Forelimb muscle (tissue), 1 donor: ENCODE data around the gene TSPAN32. TPM values are rescaled to one million over a fixed set of nuclear protein-coding genes. Genes with fewer than 3 reads are reported as not detected.

ENCODE experiments used
- DNase-seq: peaks from one replicate; pipeline ENCODE4 v3.0.0-alpha.2; 2013; ENCODE audit warnings: low read depth
- polyA plus RNA-seq: library from polyadenylated mRNA; unstranded; fragments of 120-200 nt; gene quantifications from one replicate; pipeline ENCODE4 v1.2.1, GENCODE V29; 2013; ENCODE audit not compliant: insufficient read length

Gene TSPAN32, protein sequence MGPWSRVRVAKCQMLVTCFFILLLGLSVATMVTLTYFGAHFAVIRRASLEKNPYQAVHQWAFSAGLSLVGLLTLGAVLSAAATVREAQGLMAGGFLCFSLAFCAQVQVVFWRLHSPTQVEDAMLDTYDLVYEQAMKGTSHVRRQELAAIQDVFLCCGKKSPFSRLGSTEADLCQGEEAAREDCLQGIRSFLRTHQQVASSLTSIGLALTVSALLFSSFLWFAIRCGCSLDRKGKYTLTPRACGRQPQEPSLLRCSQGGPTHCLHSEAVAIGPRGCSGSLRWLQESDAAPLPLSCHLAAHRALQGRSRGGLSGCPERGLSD
- polyA plus RNA-seq: 3.0 TPM

- no peak for DNase-seq
Observed at GRCh38 chr11:2301631-2302305, at the start of gene TSPAN32, which contains the start of gene C11orf21. Gene TSPAN32 (plus strand): TSS chr11:2302013. CDS start chr11:2302150, 137 bp downstream. Gene C11orf21 (minus strand): TSS chr11:2301918. CDS start chr11:2301808, 110 bp downstream.

DNA sequence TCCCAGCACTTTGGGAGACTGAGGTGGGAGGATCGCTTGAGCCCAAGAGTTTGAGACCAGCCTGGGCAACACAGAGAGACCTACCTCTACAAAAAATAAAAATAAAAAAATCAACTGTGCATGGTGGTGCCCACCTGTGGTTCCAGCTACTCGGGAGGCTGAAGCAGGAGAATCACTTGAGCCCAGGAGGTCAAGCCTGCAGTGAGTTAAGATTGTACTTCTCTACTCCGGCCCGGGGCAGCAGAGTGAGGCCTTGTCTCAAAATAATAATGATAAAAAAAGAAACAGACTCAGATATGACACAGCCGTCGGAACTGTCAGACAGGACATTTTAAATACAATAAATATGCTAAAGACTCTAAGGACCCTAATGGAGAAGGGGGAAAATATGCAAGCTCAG lies 49.8 kb upstream of the TSPAN32 start:
- DNase-seq: no peak

GRCh38 chr11:2256293-2256913 lies 45.4 kb upstream of the TSPAN32 start:
- no peak for DNase-seq

DNA sequence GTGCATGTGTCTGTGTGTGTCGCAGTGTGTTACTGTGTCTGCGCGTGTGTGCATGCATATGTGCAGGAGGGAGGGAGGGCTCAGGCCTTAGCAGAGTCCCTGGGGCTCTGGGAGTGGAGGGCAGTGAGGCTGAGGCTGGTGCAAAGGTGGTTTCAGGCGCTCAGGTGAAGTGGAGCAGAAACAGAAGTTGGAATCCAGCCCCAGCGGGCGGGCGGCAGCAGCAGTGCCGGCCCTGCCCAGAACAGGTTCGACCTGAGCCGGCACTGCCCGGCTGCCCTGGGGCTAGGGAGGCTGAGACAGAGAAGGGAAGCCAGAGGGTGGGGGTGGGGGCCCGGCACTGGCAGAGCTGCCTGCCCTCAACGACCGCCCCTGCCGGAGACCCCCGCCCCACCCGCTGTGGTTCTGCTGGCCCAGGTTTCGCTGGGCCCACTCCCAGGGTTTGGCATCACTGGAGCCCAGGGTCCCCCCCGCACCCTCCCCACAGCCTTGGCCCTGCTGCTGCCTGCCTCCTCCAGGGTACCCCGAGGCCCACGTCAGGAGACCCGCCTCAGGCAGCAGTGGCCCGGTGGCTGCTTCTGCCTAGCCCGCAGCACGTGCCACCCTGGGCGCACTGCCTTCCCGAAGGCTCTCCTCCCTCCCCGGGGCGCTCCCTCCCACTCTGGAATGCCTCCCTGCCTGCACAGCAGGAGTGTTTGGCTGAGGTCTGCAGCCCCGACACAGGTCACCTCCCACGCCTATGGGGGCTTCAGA lies 44.7 kb upstream of the TSPAN32 start:
- no peak for DNase-seq

- no peak for DNase-seq
Observed at GRCh38 chr11:2258501-2259465, 43.0 kb upstream of the TSPAN32 start.

GRCh38 chr11:2259466-2259830 lies 42.4 kb upstream of the TSPAN32 start:
- DNase-seq: no peak

DNA sequence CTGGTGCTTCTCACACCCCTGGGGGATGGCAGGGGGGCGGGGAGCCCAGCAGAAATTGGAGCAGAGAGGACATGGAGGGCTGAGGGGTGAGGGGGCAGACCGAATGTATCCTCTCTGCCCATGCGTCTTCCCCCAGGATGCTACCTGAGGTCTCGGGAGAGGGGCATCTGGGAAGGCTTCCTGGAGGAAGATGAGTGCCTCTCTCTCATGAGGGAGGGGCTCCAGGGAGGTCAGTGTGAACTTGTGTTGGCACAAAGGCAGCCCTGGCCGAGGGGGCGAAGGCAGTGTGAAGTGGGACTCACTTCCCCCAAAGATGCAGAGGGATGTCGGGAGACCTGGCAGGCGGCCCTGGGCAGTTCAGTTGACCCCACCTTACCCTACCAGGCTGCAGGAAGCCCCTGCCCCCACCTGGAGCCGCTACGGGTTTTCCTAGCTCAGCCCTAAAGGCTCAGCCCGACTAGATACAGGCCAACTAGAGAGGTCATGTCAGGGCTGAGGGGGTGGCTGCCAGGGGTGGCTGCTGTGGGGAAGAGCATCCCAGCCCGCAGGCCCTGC lies 41.8 kb upstream of the TSPAN32 start:
- DNase-seq: no peak

DNA sequence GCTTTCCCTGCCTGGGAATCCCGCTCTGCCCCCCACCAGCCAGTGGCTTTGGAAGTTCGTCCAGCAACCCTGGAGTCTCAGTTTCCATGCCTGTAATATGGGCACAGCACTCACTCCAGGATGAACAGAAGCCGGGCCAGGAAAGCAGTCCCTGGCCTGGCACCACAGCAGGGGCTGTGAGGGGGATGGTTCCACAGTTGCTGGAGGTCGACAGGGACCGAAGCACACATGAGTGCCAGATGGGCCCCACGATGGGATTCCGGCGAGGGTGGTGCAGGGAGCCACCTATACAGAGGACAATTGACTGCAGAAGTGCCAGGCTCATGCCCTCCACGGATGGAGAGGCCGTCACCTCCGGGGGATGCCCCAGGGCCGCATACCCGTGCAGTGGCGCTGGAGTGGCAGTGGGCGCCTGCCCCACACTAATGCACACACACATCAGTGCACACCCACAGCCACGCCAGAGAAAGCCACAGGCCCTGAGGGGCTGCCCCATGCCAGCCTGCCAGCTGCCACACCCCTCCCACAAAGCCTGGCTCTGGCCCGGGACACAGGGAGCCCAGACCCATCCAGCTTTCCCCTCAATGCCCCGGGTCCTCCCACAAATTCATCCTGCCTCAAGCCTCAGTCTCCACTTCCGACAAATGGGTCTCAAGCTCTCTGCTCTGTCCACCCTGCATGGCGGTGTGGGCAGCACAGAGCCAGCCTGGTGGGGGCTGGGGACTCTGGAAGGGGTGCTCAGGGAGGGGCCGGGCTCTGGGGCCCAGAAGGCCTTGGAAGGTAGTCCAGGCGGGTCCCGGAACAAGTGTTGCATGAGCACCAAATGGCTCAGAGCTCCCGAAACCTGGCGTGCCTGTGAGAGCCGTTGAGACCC lies 41.1 kb upstream of the TSPAN32 start:
- DNase-seq: no peak

GRCh38 chr11:2261436-2262230 lies 40.2 kb upstream of the TSPAN32 start:
- no peak for DNase-seq

- DNase-seq: no peak
Observed at GRCh38 chr11:2262301-2263070, 39.3 kb upstream of the TSPAN32 start.

DNA sequence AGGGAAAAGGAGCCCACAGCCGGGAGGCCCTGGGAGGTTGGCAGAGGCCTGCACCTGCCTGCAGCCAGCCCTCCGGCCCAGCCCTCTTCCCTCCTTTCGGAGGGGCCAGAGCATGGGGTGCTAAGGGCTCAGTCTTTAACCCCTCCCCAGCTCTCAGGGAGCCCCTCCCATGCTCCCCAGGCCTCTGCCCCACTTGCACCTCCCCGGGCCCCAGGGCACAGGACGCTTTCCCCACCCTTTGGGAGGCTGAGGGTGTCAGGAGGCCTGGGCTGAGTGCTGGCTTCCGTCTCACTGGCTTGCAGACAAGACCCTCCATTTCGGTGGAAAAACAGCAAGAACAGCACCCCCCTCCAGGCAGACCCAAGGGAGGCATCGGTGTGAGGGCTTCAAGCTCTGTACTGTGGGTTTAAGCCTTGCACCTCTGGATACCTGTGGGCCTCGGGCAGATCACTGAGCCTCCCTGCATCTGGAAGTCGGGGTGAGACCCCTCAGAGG lies 38.7 kb upstream of the TSPAN32 start:
- DNase-seq: no peak

- no peak for DNase-seq
Observed at GRCh38 chr11:2263724-2264360, 38.0 kb upstream of the TSPAN32 start.

GRCh38 chr11:2264366-2265053 lies 37.3 kb upstream of the TSPAN32 start:
- DNase-seq: no peak

DNA sequence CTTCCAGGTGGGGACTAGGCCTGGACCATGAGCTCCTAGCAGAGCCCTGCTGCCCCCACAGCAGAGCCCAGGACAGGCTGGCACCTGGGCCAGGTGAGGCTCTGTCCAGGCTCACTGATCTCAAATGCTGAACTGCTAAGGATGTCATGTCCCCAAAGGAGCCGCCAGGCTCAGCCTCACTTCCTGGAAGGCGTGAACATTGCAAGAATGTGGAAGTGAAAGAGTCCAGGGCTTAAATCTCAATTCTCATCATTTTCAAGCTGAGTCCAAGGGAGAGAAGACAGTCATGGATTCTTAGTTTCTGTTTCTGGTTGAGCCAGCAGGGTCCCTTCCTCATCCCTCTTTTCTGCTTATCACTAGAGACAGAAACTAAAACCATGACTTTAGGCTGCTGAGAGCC lies 36.4 kb upstream of the TSPAN32 start:
- peak; percentile 22 for DNase-seq

- DNase-seq: no peak
Observed at GRCh38 chr11:2265854-2266585, 35.8 kb upstream of the TSPAN32 start.
